PFSK-1 (cell line): ENCODE measurements around the gene CPPED1.

Experiments used
- POLR2AphosphoS5 ChIP-seq: IDR thresholded peaks from 2 replicates; pipeline ENCODE4 v1.6.1; 2012; ENCODE audit warnings: low read depth, mild to moderate bottlenecking, control low read depth, low read length, moderate library complexity
- TF ChIP-seq, protein P1 (sequence below), 2 experiments: IDR thresholded peaks; 2 replicates each; pipeline versions ENCODE4 v1.6.1 to v1.8.0; 2011 to 2012; ENCODE audit warnings: low read depth in 2 of 2, low read length in 2 of 2, control low read depth in 1 of 2, inconsistent platforms in 1 of 2, mild to moderate bottlenecking in 1 of 2, moderate library complexity in 1 of 2; ENCODE audit not compliant: insufficient read depth in 1 of 2

DNA sequence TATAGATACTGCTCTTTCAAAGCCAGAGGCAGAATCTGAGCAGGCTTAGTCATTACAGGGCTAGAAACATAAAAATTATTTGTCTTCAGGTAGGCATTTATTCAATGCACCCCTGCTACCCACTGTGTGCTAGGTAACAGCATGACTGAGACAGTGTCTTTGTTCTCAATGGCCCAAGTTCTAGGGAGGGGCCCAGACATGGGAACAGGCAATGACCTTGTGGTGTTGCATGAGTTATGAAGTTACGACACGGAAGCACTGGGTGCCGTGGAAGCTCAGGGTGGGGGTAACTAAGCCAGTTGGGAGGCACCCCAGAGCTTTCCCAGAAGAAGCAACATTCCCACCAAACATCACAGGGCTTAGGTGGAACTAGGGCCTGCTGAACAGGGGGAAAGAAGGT, 87.0 kb downstream of the CPPED1 start:
- TF ChIP-seq POLR2AphosphoS5 = no peak
- TF ChIP-seq, protein P1, sequence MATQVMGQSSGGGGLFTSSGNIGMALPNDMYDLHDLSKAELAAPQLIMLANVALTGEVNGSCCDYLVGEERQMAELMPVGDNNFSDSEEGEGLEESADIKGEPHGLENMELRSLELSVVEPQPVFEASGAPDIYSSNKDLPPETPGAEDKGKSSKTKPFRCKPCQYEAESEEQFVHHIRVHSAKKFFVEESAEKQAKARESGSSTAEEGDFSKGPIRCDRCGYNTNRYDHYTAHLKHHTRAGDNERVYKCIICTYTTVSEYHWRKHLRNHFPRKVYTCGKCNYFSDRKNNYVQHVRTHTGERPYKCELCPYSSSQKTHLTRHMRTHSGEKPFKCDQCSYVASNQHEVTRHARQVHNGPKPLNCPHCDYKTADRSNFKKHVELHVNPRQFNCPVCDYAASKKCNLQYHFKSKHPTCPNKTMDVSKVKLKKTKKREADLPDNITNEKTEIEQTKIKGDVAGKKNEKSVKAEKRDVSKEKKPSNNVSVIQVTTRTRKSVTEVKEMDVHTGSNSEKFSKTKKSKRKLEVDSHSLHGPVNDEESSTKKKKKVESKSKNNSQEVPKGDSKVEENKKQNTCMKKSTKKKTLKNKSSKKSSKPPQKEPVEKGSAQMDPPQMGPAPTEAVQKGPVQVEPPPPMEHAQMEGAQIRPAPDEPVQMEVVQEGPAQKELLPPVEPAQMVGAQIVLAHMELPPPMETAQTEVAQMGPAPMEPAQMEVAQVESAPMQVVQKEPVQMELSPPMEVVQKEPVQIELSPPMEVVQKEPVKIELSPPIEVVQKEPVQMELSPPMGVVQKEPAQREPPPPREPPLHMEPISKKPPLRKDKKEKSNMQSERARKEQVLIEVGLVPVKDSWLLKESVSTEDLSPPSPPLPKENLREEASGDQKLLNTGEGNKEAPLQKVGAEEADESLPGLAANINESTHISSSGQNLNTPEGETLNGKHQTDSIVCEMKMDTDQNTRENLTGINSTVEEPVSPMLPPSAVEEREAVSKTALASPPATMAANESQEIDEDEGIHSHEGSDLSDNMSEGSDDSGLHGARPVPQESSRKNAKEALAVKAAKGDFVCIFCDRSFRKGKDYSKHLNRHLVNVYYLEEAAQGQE (IDR thresholded peaks at IDR 0.05; ENCODE audit: insufficient read depth in 1 of 2, low read depth in 2 of 2, low read length in 2 of 2) = no peak
